ENCODE results near the gene MYL5.

DNA sequence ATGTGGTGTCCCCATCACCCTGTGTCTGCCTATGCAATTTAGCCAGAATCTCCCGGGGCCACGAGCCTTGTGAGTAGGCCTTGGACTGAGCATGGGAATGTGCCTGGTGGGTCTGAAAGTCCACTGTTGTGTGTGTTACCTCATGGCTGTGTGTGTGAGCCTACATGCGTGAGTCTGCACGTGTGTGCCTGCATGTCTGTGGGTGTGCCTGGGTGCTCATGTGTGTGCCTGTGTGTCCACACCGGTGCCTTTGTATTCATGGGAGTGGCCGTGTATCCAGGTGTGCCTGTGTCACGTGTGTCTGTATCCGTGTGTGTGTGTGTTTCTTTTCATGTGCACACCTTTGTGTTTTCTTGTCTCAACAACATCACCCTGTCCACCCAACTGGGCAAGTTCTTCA is 14.5 kb upstream of the MYL5 start:
- TF ChIP-seq, protein P1, sequence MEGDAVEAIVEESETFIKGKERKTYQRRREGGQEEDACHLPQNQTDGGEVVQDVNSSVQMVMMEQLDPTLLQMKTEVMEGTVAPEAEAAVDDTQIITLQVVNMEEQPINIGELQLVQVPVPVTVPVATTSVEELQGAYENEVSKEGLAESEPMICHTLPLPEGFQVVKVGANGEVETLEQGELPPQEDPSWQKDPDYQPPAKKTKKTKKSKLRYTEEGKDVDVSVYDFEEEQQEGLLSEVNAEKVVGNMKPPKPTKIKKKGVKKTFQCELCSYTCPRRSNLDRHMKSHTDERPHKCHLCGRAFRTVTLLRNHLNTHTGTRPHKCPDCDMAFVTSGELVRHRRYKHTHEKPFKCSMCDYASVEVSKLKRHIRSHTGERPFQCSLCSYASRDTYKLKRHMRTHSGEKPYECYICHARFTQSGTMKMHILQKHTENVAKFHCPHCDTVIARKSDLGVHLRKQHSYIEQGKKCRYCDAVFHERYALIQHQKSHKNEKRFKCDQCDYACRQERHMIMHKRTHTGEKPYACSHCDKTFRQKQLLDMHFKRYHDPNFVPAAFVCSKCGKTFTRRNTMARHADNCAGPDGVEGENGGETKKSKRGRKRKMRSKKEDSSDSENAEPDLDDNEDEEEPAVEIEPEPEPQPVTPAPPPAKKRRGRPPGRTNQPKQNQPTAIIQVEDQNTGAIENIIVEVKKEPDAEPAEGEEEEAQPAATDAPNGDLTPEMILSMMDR (IDR thresholded peaks at IDR 0.05) = no peak
- no peak for TF ChIP-seq POLR2A (IDR thresholded peaks at IDR 0.05)
